ENCODE data around the gene RSAD1. TPM values are rescaled to one million over a fixed set of nuclear protein-coding genes. Genes with fewer than 3 reads are reported as not detected.
"Not testable (repeated sequence)": the region's sequence is repeated elsewhere in the genome, so short reads cannot be mapped to it uniquely, and the experiment has no call there.

The RSAD1 gene
- total RNA-seq, 2 donors from 2014 or later = 22.2 to 29.3 TPM

- no peak overlapping the region for H3K27ac ChIP-seq
- peaks cover 11% of the 10 kb centered on the region for H3K27me3 ChIP-seq
- intact Hi-C loops (cut with DNase I) = no loop called here
- no peak overlapping the region for H3K4me3 ChIP-seq
- peaks cover 18% of the 10 kb centered on the region for H3K4me1 ChIP-seq
- peak; percentile 19 for DNase-seq
- H3K9me3 ChIP-seq = no peaks in the 10 kb centered on the region
- TF ChIP-seq CTCF (IDR thresholded peaks at IDR 0.05) = no peak
- H3K36me3 ChIP-seq = no peaks in the 10 kb centered on the region
- no peak overlapping the region for H3K9ac ChIP-seq (ENCODE audit: low read depth in 2 of 2, low read length in 2 of 2)
These were observed 6.4 kb upstream of the RSAD1 start for GRCh38 chr17:50472286-50472685.

GRCh38 chr17:50472761-50473161 lies 5.9 kb upstream of the RSAD1 start:
- H3K27ac ChIP-seq; H3K9me3 ChIP-seq; H3K9ac ChIP-seq (ENCODE audit: low read depth in 2 of 2, low read length in 2 of 2); H3K36me3 ChIP-seq; DNase-seq; intact Hi-C loops (cut with DNase I); H3K4me3 ChIP-seq: not testable (repeated sequence)
- Histone ChIP-seq H3K27me3 (peaks cover 11% of the 10 kb centered on the region), H3K4me1 (peaks cover 13% of the 10 kb centered on the region)

- H3K9me3 ChIP-seq = no peaks in the 10 kb centered on the region
- no peaks in the 10 kb centered on the region for H3K36me3 ChIP-seq
- H3K27me3 ChIP-seq = no peaks in the 10 kb centered on the region
- no peak for DNase-seq
- no peak overlapping the region for H3K27ac ChIP-seq
- no peak overlapping the region for H3K9ac ChIP-seq (ENCODE audit: low read depth in 2 of 2, low read length in 2 of 2)
- TF ChIP-seq CTCF (IDR thresholded peaks at IDR 0.05) = no peak
- intact Hi-C loops (cut with DNase I) = no loop called here
- H3K4me1 ChIP-seq = peaks cover 3% of the 10 kb centered on the region
- H3K4me3 ChIP-seq = no peak overlapping the region
These were observed 4.8 kb upstream of the RSAD1 start for GRCh38 chr17:50473901-50474300.

GRCh38 chr17:50474523-50474922 lies 4.1 kb upstream of the RSAD1 start:
- no peaks in the 10 kb centered on the region for H3K9me3 ChIP-seq
- no peak overlapping the region for H3K27ac ChIP-seq
- H3K9ac ChIP-seq (ENCODE audit: low read depth in 2 of 2, low read length in 2 of 2) = peak overlapping the region in 1 of 2 donors; percentile 46
- no peak overlapping the region for H3K4me3 ChIP-seq
- intact Hi-C loops (cut with DNase I) = no loop called here
- H3K4me1 ChIP-seq = peaks cover under 1% of the 10 kb centered on the region
- DNase-seq = peak; percentile 18
- H3K27me3 ChIP-seq = no peaks in the 10 kb centered on the region
- no peaks in the 10 kb centered on the region for H3K36me3 ChIP-seq
- no peak for TF ChIP-seq CTCF (IDR thresholded peaks at IDR 0.05)

- DNase-seq = no peak
- Histone ChIP-seq H3K9ac (ENCODE audit: low read depth in 2 of 2, low read length in 2 of 2) (no peak overlapping the region), H3K4me1 (peaks cover 7% of the 10 kb centered on the region), H3K4me3 (no peak overlapping the region), H3K36me3 (no peaks in the 10 kb centered on the region), H3K27ac (no peak overlapping the region), H3K27me3 (no peaks in the 10 kb centered on the region), H3K9me3 (no peaks in the 10 kb centered on the region)
- intact Hi-C loops (cut with DNase I) = no loop called here
- no peak for TF ChIP-seq CTCF (IDR thresholded peaks at IDR 0.05)
These were observed 3.3 kb upstream of the RSAD1 start for GRCh38 chr17:50475362-50475761.

GRCh38 chr17:50475775-50476544 lies 2.7 kb upstream of the RSAD1 start:
- Histone ChIP-seq H3K9ac (ENCODE audit: low read depth in 2 of 2, low read length in 2 of 2) (peak overlapping the region in 1 of 2 donors; percentile 53), H3K4me3 (peak overlapping the region; percentile 9)
- intact Hi-C loops (cut with DNase I); H3K4me1 ChIP-seq; H3K27me3 ChIP-seq; H3K36me3 ChIP-seq; H3K9me3 ChIP-seq; H3K27ac ChIP-seq: not testable (repeated sequence)
- peak; percentile 60 for DNase-seq
